ENCODE results near the gene GPR146.

GPR146 gene

DNA sequence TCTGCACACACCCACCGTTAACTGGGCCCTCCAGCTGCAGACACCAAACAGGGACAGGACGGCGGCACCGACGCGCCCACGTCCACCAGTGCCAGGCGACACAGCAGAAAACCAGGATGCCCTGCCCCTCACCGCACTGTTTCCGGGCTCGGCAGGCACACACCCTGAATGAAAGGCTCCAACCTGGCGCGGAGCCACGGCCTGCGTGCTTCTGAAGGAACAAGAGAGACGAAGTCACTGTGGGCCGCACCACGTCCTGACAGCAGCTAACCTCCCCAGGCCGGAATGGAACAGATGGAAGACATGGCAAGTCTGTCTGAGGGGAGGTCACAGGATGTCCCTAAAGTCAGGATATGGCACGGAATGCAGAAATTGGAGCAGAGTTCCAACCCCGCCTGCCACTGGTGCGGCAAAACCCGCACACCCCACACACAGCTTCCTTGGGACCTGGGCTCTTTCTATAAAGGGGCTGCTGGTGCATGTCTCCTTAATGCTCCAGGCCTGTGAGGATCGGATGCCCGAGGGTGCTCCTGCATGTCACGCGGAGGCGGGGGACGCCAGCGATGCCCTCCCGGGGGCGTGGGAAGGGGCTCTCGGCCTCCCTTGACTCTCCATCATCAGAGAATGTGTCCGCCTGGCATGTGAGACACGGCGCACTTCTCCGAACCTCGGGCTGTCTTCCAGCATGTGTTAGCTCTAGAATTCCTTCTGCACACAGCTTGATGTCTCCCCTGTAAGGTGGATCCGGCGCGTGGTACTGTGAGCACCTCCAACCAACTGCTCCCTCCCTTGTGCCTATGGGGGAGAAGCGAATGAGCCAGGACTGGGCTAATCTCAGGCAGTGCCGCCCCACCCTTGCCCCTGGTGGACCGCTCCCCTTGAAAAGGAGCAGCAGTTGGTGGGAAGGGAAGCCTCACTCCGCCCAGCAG, 39.6 kb downstream of the GPR146 start:
- Histone ChIP-seq H2AFZ (ENCODE audit: low read length) (no peak overlapping the region), H3K9me2 (ENCODE audit: low read depth, low read length) (no peaks in the 10 kb centered on the region), H3F3A (ENCODE audit: insufficient read depth, low read length) (no peaks in the 10 kb centered on the region), H3K27me3 (ENCODE audit: insufficient read depth, low read length) (peaks cover 11% of the 10 kb centered on the region; the same call in 1 of the 2 replicates), H3K4me2 (ENCODE audit: low read length) (no peak overlapping the region), H3K79me2 (ENCODE audit: insufficient read depth, low read length) (no peaks in the 10 kb centered on the region), H3K27ac (ENCODE audit: low read depth, low read length, poor library complexity, severe bottlenecking) (no peak overlapping the region), H3K9me3 (ENCODE audit: low read length) (no peaks in the 10 kb centered on the region), H4K20me1 (ENCODE audit: insufficient read depth, low read length) (no peaks in the 10 kb centered on the region), H3K9ac (ENCODE audit: low read length) (no peak overlapping the region), H3K4me1 (ENCODE audit: insufficient read depth, low read length, severe bottlenecking) (peaks cover 15% of the 10 kb centered on the region), H3K36me3 (ENCODE audit: insufficient read depth, low read length) (no peaks in the 10 kb centered on the region), H3K4me3 (ENCODE audit: low read depth, low read length, poor library complexity, severe bottlenecking) (no peak overlapping the region)
- TF ChIP-seq, protein P1, sequence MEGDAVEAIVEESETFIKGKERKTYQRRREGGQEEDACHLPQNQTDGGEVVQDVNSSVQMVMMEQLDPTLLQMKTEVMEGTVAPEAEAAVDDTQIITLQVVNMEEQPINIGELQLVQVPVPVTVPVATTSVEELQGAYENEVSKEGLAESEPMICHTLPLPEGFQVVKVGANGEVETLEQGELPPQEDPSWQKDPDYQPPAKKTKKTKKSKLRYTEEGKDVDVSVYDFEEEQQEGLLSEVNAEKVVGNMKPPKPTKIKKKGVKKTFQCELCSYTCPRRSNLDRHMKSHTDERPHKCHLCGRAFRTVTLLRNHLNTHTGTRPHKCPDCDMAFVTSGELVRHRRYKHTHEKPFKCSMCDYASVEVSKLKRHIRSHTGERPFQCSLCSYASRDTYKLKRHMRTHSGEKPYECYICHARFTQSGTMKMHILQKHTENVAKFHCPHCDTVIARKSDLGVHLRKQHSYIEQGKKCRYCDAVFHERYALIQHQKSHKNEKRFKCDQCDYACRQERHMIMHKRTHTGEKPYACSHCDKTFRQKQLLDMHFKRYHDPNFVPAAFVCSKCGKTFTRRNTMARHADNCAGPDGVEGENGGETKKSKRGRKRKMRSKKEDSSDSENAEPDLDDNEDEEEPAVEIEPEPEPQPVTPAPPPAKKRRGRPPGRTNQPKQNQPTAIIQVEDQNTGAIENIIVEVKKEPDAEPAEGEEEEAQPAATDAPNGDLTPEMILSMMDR (IDR thresholded peaks at IDR 0.05; ENCODE audit: low read length) = no peak
- no peak for TF ChIP-seq EZH2 (IDR thresholded peaks at IDR 0.05; ENCODE audit: borderline replicate concordance, low read length)

DNA sequence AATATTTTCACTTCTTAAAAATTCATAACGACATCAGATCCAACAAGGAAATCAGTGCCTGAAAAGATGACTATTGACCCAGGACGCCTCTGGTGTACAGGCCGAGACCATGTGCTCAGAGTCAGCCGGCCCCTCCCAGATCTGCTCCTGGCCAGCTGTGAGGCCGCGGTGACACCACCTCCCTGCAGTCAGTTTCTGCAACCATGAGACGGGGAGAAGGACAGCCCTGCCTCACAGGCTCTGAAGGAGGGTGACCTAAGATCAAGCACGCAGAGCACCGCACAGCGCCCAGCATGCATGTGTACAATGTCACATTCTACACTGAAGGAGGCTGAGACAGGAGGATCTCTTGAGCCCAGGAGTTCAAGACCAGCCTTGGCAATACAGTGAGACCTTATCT, 40.9 kb downstream of the GPR146 start:
- Histone ChIP-seq H3K27me3 (ENCODE audit: insufficient read depth, low read length) (0 out of 2 replicates have a peak, but pooled peaks cover 11% of the 10 kb centered on the region), H3K9ac (ENCODE audit: low read length) (no peak overlapping the region), H3K9me3 (ENCODE audit: low read length) (no peaks in the 10 kb centered on the region), H2AFZ (ENCODE audit: low read length) (no peak overlapping the region), H3K4me2 (ENCODE audit: low read length) (no peak overlapping the region), H3K27ac (ENCODE audit: low read depth, low read length, poor library complexity, severe bottlenecking) (no peak overlapping the region), H3K4me3 (ENCODE audit: low read depth, low read length, poor library complexity, severe bottlenecking) (no peak overlapping the region), H3K36me3 (ENCODE audit: insufficient read depth, low read length) (no peaks in the 10 kb centered on the region), H4K20me1 (ENCODE audit: insufficient read depth, low read length) (no peaks in the 10 kb centered on the region), H3K9me2 (ENCODE audit: low read depth, low read length) (no peaks in the 10 kb centered on the region), H3K79me2 (ENCODE audit: insufficient read depth, low read length) (no peaks in the 10 kb centered on the region), H3K4me1 (ENCODE audit: insufficient read depth, low read length, severe bottlenecking) (peaks cover 15% of the 10 kb centered on the region), H3F3A (ENCODE audit: insufficient read depth, low read length) (no peaks in the 10 kb centered on the region)
- TF ChIP-seq, protein P1 (IDR thresholded peaks at IDR 0.05; ENCODE audit: low read length) = no peak
- TF ChIP-seq EZH2 (IDR thresholded peaks at IDR 0.05; ENCODE audit: borderline replicate concordance, low read length) = no peak

DNA sequence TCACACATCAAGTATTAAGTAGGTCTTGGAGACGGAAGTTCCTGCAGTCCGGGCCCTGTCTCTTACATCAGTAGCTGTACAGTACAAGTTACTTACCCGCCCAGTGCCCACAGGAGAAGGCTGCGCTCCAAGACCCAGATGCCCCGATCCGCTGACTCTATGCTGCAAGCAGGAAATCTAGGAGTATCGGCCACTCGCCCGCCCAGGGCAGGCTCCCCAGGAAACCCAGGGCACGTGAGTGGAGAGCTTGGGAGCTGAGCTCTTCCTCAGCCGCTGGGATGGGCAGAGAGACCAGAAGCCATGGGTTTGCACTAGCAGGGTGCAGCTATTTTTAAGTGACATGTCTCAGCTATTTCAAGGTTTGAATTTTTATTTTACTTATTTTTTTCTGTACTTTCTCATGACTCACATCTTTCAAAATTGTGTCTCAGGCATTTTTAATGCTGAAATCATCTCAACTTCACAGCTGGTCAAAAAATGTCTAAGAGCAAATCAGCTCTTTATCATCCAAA, 41.6 kb downstream of the GPR146 start:
- Histone ChIP-seq H3K9ac (ENCODE audit: low read length) (no peak overlapping the region), H4K20me1 (ENCODE audit: insufficient read depth, low read length) (no peaks in the 10 kb centered on the region), H3K9me3 (ENCODE audit: low read length) (no peaks in the 10 kb centered on the region), H3K4me2 (ENCODE audit: low read length) (no peak overlapping the region), H3K79me2 (ENCODE audit: insufficient read depth, low read length) (no peaks in the 10 kb centered on the region), H3K4me1 (ENCODE audit: insufficient read depth, low read length, severe bottlenecking) (peaks cover 15% of the 10 kb centered on the region), H3K27ac (ENCODE audit: low read depth, low read length, poor library complexity, severe bottlenecking) (no peak overlapping the region), H2AFZ (ENCODE audit: low read length) (no peak overlapping the region), H3F3A (ENCODE audit: insufficient read depth, low read length) (no peaks in the 10 kb centered on the region), H3K36me3 (ENCODE audit: insufficient read depth, low read length) (no peaks in the 10 kb centered on the region), H3K9me2 (ENCODE audit: low read depth, low read length) (no peaks in the 10 kb centered on the region), H3K4me3 (ENCODE audit: low read depth, low read length, poor library complexity, severe bottlenecking) (no peak overlapping the region), H3K27me3 (ENCODE audit: insufficient read depth, low read length) (0 out of 2 replicates have a peak, but pooled peaks cover 11% of the 10 kb centered on the region)
- TF ChIP-seq, protein P1 (IDR thresholded peaks at IDR 0.05; ENCODE audit: low read length) = no peak
- TF ChIP-seq EZH2 (IDR thresholded peaks at IDR 0.05; ENCODE audit: borderline replicate concordance, low read length) = no peak
